SW 1271 (cell line): Measurements from ENCODE around the gene C4orf33.
A peak's percentile ranks its signal among the peaks of the same experiment; 100 is the strongest.
"Not testable (repeated sequence)": the region's sequence is repeated elsewhere in the genome, so short reads cannot be mapped to it uniquely, and the experiment has no call there.

Experiments used
- DNase-seq, 2 experiments: peaks; one replicate each; lab custom pipeline; 2025; lab: John Stamatoyannopoulos, UW

C4orf33 gene, protein sequence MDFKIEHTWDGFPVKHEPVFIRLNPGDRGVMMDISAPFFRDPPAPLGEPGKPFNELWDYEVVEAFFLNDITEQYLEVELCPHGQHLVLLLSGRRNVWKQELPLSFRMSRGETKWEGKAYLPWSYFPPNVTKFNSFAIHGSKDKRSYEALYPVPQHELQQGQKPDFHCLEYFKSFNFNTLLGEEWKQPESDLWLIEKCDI

DNA sequence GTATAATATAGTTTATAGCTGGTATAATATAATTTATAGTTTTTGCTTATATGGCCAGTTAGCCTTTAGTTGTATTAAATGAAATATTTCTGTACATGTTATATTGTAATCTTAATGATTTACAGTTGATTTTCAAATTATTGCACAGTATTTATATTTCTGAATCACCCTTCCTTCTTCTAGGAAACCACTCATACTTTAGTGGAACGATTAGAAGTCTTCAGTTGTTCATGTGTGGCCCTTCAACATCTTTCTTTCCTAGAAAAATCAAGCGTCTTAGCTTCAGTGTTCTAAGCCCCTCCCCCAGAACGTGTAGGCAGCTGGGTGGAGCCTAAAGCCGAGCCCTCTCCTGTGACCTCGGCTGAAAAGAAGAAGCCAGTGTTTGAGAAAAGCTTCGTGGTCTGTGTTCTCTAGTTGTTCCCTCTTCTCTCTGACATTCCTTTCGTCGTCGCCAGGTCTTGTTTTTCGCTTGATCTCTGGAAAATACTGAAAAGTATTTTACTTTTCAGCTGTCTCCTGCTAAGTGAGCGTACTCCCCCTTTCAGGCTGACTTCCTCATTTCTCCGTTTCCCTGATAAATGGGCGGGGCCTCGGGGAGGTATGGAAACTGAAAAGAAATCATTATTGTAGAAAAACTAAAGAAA, at the start of gene C4orf33:
TSS of gene C4orf33 (plus strand) at position 342 of the 644 bp plus-strand sequence. CDS start 6,459 bp downstream, outside the sequence.
- DNase-seq, result peak; percentile 32 to 85

DNA sequence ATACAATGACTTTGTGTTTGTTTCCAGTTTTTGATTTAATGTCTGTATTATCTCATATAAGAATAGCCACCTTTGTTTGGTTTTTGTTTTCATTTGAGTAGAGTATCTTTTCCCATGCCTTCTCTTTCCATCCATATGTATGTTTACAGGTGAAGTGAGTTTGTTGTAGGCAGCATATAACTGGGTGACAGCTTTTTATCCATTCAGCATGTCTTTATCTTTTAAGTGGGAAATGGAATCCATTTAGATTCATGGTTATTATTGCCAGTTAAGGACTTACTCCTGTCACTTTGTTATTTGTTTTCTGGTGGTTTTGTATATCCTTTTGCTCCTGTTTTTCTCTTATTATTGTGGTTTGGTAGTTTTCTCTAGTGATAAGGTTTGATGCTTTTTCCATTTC, 36.9 kb upstream of the C4orf33 start:
- no peak for DNase-seq

DNA sequence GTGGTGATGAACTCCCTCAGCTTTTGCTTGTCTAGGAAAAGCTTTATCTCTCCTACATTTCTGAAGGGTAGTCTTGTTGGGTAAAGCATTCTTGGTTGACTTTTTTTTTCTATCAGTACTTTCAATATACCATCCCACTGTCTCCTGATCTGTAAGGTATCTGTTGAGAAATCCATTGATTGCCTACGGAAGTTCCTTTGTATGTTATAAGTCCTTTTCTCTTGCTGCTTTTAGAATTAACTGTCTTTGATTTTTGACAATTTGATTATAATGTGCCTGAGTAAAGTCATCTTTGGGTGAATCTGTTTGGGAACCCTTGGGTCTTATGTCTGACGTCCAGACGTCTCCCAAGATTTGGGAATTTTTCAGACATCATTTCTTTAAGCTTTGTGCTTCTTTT, 33.4 kb upstream of the C4orf33 start:
- DNase-seq, result no peak

DNA sequence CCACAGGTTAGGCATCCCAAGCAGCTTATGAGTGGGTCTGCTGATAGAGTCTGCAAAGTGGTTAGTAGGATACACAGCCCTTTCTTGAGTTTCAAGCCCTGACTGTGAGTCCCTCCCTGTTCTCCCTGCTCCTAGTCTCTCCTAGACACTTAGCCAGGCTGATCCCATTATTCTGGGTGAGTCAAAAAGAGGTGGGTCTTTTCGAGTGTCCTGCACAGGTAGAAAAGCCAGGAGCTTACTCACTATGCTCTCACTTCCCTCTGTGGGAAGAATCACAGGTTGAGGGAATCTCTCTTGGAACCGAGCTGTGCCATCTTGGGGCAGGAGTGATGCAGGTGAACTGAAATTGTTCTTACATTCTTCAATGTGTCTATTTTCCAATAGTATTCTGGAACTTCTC, 32.3 kb upstream of the C4orf33 start:
- no peak for DNase-seq

DNA sequence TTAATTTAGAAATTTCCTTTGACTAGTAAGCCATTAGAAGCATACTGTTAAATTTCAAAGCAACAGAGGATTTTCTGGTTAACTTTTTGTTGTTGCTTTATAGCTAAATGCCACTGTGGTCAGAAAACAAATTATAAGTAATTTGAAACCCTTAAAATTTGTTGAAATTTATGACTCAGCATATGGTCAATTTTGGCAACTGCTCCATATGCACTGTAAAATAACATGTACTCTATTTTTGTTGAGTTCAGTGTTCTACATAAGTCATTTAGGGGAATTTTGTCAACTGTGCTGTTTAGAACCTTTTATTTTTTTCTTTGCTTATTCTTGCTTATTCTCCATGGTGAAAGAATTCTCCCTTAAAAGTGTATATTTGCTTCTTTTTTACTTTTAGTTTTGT, 31.2 kb upstream of the C4orf33 start:
- DNase-seq, result no peak

DNA sequence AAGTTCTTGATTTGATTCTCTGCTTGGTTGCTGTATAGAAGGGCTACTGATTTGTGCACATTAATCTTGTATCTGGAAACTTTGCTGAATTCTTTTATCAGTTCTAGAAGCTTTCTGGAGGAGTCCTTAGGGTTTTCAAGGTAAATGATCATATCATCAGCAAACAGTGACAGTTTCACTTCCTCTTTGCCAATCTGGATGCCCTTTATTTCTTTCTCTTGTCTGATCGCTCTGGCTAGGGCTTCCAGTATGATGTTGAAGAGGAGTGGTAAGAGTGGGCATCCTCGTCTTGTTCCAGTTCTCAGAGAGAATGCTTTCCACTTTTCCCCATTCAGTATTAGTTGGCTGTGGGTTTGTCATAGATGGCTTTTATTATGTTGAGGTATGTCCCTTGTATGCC, 26.4 kb upstream of the C4orf33 start:
- DNase-seq, result not testable (repeated sequence)

DNA sequence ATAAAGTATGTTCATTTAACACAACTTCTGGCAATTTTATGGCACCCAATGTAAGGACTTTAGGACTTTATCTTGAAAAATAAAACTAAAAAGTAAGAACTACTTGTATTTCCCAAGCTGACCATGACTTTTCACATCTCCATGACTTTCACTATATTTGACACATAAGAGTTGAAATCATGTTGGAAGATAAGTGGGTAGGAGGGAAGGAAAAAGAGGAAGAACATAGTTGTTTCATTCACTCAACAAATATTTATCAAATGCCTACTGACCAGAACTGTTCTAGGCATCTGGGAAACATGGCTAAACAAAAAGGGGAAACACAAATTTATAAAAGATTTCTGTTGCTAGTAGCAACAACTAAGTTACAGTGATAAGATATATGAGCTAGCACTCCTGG, 18.6 kb upstream of the C4orf33 start:
- DNase-seq, result no peak

DNA sequence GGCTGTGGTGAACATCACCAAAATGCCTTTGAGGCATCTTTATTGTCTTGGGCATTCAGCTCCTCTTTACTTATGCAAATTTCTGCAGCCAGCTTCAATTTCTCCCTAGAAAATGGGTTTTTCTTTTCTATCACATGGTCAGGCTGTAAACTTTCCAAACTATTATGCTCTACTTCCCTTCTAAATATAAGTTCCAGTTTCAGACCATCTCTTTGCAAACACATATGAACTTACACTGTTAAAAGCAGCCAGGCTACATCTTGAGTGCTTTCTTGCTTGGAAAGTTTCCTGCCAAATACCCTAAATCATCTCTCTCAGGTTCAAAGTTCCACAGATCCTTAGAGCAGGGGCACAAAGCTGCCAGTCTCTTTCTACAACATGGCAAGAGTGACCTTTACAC, 15.8 kb upstream of the C4orf33 start:
- DNase-seq, result no peak

DNA sequence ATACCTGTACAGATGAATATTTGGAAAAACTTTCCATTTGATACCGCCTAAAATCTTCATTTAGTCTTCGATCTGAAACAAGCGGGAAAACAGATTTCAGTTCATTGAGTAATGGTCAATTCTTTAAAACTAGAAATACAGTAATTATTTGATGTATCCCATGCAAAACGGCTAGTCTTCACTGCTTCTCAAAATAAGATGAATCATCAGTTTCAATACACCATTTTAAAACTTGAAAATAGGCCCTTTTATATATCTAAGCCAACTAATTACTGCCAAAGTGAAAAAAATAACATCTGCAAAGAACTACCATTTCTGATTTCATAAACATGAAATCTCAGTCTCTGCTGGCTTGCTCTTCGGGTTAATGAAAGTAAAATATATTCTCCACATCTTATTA, 13.7 kb upstream of the C4orf33 start:
- DNase-seq, result no peak

DNA sequence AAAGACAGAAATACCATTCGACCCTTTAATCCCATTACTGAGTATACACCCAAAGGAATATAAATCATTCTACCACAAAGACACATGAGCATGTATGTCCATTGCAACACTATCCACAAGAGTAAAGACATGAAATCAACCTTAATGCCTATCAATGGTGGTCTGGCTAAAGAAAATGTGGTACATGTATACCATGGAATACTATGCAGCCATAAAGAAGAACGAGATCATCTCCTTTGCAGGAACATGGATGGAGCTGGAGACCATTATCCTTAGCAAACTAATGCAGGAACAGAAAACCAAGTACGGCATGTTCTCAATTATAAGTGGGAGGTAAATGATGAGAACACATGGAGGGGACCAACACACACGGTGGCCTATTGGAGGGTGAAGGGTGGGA, 10.5 kb upstream of the C4orf33 start:
- no peak for DNase-seq

DNA sequence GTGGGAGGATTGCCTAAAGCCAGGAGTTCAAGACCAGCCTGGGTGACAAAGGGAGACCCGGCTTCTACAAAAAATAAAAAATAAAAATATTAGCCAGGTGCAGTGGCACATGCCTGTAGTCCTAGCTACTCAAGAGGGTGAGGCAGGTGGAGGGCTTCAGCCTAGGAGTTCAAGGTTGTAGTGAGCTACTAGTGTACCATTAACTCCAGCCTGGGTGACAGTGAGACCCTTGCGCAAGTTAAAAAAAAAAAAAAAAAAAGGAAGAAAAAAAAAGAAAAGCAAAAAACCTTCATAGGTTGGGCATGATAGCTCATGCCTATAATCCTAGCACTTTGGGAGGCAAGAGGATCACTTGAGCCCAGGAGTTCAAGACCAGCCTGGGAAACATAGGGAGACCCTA, 8.4 kb upstream of the C4orf33 start:
- DNase-seq, result no peak

DNA sequence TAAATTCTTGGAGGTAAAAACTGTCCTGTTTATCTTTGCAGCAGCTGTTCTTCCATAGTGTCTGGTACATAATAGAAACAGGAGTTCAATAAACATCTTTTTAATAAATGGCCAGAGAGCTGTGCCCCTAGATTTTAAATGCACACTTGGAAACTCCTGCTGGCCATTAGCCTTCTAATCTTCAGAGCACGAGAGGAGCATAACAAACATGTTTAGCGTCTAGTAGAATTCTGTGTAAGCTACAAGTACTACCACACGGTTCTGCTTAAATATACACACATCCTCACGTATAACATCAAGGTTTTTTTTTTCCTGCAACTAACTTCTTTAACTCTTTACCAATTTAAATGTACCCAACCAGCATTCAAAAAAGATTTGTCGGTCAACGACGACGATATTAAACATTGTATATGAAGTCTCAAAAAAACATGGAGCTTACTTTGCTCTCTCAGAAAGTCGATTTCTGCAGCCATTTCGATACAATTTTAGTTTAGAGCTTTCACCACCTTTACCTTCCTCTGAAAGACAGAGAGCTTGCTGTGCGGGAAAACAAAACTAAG, 3.2 kb upstream of the C4orf33 start:
- no peak for DNase-seq

DNA sequence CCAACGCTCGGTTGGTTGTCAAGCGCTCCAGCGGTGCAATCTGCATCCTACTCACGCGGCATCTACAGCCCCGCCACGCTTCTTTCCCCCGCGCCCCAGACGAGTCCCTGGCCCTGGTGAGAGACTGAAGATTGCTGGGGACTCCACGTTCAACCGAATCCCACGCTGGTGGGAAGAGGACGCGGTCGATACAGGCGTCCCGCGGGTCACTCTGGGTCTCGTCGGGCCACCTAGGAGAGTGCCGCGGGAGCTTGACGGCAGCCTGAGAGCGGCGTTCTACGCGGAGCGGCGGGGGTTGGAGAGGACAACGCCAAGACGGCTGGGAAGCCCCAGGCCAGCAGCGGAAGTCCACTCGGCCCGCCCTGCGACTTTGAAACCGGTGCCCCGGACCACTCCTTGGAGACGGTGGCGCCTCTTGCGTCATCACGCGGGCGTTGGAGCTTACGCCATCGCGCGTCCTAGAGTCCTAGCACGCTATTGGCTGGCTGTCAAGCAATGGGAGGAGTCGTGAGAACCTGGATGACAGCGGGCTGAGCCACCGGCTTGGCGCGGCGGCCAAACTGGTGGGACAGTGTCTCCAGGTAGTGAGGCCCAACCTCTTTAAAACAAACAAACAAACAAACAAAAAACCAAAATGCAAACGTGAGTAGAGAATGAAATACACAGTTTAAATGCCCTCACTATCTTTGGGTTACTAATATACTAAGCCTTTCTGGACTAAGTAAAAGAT, 2.6 kb upstream of the C4orf33 start, which contains the start of gene SCLT1:
TSS of gene SCLT1 (minus strand) at position 349 of the 730 bp plus-strand sequence. CDS start 436 bp downstream, outside the sequence.
- peak; percentile 90 to 91 for DNase-seq

DNA sequence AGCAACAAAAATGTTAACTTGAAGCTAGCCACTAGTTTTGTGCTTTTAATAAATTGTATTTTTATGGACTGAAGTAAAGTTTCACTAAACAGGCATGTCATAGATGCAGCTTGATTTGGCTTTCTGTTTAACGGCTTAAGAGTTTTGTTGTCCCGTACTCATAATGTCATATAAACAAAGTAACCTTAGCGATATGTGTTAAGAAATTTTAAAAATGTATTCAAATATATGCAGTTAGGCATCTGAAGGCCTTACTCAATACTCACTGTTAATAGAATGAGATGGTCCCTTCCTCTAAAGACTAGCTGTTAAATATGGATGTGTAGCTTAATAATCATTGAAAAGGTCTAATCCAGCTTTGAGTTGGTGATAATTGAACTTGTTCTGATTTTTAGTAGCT, 1.6 kb upstream of the C4orf33 start:
- DNase-seq, result no peak

DNA sequence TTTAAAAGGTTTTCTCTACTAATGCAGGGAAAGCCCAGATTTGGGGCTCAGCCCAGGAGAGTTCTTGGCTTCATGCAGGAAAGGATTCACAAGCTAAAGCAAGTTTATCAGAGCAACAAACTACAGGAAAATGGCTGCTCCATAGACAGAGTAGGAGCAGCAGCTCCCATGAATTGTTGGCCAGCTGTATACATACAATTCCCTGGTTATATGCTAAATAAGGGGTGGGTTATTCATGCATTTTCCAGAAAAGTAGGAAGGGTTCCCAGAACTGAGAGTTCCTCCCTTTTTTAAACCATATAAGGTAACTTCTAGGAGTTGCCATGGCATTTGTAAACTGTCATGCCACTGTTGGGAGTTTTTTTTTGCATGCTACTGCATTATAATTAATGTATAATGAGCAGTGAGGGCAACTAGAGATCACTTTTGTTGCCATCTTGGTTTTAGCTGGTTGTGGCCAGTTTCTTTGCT, 2.6 kb downstream of the C4orf33 start:
- no peak for DNase-seq

DNA sequence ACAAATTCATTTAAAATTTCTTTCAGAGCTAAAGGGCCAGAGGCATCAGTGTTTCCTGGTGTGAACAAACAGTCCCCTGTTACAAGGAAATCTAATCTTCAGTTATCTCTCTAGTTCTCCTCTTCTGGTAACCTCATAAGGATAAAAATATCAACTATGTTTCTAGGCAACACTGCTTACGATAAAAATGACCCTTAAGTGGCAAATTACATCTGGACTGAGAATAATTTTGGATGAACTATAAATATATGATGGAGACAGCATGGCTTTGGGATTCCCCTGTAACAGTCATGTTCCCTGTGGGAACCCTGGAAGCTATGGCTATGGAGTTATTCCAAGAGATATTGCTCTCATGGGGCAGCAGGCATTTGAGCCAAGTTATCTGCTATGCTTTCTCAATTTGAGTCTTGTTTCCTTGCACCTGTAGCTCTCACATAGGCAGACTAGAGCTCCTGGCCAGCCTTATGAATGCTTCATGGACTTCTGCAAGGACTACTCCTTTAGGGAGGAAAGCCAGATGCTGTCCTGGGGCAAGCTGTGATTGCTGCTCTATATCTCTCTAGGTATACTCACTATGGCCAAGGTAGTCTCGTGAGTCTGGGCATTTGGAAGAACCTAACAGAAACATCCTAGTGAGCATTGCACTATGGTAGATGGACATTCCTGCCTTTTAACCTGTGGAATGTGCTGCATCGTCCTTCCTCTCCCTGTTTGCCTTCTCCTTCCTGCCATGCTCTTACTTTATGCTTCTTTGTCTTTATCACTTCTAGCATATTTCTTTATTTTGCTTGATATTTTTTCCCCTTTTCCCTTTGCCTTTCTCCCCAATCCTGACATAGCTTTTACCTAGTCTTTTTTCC, 14.2 kb downstream of the C4orf33 start:
- no peak for DNase-seq

DNA sequence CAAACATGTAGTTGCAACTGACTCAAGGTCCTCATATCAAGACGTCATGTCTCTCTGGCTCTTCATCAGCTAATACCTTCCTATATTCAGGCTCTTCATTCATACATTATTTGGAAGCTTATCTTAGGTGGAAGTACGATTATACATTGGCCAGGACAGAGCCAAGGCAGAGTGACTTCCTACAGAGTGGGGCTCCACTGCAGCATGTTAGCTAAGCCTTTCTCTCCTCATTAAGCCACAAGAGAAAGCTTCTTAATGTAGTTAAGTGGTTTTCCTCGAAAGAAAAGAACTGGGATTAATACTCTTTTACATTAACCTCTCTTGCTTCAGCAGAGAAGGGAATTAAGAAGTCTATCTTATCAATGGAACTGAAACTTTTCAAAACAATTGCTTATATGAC, 15.0 kb downstream of the C4orf33 start:
- no peak for DNase-seq

DNA sequence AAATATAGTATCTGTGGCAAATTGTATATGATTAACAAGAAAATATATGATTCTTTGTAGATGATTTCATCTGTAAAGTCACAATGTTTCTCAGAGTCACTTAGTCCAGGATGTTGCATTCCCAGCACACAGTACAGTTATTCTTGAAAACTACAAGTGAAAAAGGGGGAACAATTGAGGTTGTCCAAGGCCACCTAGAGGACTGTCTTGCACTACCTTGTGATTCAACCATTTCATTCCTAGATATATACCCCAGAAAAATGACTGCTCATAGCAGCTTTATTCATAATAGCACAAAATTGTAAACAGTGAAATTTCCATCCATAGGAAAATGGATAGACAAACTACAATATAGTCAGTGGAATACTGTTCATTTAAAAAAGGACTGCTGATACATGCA, 16.0 kb downstream of the C4orf33 start:
- DNase-seq, result no peak

DNA sequence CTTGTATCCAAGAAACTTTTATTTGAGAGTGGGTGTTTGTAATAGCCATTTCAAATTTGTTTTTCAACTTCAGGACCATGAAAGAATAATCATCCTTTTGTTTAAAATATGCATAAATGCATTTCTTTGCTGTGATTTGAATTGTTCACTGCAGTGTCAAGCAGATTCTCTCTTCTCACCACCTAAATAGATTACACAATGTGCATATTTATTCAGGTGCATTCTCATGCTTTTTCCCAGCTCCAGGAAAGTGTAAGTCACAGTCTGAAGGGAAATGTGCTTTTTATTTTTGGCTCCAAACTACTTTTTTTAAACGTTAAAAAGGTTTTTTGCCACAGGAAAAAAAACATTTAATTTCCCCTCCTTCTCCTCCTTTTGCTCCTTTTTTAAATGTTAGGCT, 17.5 kb downstream of the C4orf33 start:
- DNase-seq, result no peak

DNA sequence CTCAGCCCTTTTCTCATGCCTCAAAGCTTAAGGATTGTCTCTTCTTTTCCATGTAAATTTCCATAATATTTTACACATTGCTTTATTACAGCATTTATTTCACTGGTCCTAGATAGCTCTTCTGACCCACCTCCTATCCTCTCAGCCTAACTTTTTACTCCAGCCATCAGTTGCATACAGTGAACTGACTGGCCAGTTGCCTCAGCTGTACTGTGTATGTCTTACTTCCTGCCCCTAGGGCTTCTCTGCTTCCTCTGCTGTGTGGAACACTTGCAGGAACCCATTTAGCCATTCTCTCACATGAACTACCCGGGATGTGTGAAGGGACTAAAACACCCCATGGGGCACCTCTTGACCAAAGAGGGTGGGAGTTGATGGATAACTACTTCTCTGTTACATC, 18.0 kb downstream of the C4orf33 start:
- no peak for DNase-seq

DNA sequence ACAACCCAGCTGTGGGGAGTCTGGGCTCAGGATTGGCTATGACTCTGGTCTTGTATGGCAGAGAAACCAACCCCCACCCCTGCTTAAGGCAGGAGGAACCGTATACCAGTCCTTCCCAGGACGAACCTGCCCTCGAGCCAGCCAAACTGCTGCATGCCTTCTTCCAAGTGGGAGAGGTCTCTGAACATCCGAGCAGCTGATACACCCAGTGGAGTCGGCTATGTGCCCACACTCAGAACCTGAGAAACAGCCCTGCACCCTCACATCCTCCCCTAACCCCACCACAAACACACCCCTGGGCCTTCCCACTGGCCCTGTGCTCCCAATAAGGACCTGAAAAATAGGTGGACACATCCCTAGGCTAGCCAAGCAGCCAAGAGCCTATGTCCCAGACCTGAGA, 21.8 kb downstream of the C4orf33 start:
- no peak for DNase-seq

DNA sequence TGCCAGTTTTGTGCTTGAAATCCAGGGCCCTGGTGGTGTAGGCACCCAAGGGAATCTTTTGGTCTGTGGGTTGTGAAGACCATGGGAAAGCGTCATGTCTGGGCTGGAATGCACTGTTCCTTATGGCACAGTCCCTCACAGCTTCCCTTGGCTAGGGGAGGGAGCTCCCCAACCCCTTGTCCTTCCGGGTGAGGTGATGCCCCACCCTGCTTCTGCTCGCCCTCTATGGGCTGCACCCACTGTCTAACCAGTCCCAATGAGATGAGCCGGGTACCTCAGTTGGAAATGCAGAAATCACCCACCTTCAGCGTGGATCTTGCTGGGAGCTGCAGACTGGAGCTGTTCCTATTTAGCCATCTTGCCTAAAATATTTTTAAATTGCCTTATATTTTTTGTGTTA, 30.7 kb downstream of the C4orf33 start:
- DNase-seq, result not testable (repeated sequence)
